RCC 7860 (cell line): ENCODE data around the gene CD209.

Experiments used
- DNase-seq: peaks from one replicate; pipeline ENCODE4 v3.0.0-alpha.2; 2015; ENCODE audit warnings: low spot score
- FAIRE-seq: peaks from 2 replicates; lab custom pipeline; 2012; peaks lifted over from hg19 to GRCh38; lab: Jason Lieb, UNC

Gene CD209

DNA sequence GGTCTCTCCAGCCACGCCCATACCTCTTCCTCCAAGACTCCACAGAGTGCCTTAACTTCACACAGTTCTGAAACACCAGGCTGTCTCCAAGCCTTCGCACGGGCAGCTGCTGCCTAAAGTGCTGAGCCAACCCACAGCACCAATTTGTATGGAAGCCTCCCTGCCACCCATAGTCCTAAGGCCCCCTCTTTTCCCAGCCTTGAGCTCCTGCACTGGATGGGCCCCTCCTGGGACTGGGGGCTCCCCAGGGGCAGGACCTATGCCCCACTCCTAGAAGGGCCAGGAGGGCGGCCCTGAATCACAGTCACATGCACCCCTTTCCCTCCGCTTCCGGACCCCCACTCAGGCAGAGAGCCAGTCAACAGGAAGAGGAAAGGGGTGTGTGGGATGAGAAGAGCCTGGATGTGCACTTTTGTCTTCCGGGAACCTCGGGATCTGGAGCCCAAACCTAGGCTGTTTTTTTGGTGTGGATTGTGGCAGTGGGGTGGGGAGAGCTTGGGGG lies 40.3 kb downstream of the CD209 start:
- DNase-seq, result no peak

DNA sequence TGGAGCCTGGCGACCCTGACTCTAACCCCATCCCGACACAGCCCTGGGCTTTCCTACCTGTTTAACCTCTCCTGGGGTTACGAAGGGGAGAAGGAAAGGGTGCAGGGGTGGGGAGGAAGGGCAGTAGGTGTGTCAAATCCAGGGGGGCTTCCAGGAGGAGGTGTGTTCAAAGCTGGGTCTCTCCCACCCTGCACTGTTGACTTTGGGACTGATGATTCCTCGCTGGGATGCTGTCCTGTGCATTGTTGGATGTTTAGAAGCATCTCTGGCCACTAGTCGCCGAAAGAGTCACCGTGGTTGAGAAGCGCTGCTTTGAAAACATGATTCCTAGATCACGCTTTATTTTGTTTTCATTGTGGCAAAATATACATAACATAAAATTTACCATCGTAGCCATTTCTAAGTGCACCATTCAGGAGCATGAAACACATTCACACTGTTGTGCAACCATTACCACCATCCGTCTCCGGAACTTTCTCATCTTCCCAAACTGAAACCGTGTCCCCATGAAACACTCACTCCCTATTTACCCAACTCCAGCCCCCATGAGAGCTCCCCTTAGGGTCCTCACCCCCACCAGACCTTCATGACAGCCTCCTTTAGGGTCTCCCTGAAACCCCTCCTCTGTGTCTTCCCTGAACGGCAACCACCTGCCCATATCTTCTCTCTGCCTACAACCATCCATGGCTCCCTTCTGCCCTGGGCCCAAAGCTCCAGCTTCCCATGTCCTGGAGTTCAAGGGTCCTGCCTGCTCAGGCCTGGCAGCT lies 41.0 kb downstream of the CD209 start:
- DNase-seq, result no peak
- FAIRE-seq, result no peak

More for the DNA sequence above, 40.3 kb downstream of the CD209 start:
- FAIRE-seq, result no peak

DNA sequence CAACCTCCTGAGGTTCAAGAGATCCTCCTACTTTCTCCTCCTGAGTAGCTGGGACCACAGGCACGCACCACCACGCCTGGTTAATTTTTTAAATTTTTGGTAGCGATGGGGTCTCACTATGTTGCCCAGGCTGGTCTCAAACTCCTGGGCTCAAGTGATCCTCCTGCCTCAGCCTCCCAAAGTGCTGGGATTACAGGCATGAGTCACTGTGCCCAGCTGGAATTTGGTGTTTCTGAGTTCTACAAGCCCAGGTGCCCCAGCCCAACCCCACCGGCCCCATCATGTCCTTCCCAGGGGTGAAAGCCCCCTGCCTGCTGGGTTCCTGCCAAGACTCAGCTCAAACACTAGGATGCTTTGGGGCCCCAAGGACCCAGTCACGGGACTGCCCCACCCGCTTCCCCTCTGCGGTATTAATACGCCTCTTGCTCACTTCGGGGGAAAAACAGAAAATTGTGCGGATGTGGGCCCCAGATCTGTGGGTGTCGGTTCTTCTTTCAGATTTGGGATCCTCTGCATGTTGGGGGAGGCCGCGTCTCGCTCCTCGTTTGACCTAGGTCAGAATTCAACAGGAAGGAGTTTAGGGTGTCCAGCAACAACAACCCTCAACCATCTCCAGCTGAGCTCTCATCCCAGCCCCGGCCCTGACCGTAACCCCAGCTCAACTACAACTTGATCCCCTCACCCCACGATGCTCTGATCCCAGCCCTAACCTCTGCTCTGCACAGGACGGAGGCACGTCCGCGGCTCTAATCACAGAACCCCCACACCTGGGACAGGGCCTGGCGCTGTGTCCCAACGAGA lies 41.7 kb downstream of the CD209 start:
- no peak for DNase-seq
- FAIRE-seq, result no peak

DNA sequence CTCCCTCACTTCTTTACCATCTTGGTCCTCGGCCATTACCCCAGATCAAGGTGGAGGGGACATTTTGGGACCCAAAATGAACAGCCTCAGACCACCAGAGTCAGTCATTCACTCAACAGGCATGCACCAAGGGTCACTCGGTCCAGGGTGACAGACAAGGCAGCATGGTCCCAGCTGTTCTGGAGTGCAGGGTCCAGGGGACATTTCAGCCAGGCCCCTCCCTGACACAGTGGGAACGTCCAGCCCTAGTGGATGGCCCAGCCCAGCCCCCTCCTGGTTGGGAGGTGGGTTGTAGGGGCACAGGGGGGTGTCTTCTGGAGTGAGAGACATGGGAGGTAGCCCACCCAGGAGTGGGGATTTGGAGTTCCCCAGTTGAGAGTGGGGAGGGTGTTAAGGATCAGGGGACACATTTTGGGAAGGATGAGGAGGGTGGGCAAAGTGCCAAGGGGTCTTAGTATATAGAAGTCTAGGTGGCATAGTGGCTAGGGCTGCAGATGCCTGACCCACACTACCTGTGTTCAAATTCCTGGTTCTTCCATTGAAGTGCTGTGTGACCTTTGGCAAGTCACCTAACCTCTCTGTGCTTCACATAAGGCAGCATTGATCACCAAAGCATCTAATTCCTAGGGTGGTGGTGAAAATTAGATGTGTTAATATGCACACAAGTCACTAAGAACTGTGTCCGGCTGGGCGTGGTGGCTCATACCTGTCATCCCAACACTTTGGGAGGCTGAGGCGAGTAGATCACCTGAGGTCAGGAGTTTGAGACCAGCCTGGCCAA lies 42.9 kb downstream of the CD209 start:
- FAIRE-seq (no peak), DNase-seq (no peak)

DNA sequence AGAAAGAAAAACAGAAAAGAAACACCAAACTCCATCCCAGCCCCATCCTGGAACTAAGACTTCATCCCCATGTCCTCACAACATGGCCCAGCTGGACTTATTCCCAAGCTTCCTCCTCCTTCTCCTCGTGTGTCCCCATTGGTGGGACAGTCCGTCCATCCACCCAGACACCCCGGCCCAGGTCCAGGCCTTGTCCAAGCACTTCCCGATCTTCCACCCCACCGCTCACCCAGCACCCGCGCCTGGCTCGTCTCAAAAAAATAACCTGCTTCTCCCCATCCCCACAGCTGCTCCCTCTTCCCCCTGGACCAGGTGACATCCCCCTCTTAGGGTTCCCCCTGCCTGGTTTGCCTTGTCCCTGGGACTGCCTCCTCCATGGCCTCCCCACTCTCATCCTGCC lies 44.0 kb downstream of the CD209 start:
- DNase-seq (no peak), FAIRE-seq (no peak)

DNA sequence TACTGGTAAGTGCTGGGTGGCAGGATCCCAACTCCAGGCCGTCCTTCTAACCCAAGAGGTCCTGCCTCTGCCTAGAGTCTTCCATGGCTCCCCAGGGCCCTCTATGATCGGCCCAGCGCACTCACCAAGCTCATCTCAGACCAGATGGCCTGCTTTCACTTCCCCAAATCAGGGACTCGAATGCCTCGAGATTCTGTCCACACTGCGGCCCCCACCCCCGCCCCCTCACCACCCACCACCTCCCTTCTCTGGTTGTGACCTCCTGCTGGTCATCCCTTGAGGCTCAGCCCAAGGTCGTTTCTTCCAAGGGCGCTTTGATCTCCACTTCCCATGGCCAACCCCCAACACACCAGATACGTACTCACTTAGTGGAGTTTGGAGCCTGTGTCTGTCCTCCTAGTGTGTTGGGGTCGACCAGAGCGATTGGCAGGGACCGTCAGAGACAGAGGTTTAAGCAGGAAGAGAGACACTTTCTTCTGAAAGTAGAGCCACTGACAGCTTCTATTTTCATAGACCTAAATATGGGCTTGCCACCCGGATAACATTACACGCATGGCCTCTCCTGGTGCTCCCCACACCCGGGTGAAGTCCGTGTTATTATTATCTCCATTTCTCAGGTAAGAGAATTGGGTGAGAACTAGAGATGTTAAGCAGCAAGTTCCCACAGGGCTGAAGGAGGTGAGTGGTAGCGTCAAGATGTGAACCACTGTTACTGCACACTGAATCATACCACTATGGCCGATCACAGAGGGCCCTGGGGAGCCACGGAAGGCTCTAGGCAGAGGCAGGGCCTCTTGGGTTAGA lies 45.5 kb downstream of the CD209 start, which contains the start of gene FCER2:
Gene FCER2, minus strand, starts transcription at position 478 of the 804 bp plus-strand sequence. CDS start 2,371 bp downstream, outside the sequence.
- FAIRE-seq, result no peak
- no peak for DNase-seq

DNA sequence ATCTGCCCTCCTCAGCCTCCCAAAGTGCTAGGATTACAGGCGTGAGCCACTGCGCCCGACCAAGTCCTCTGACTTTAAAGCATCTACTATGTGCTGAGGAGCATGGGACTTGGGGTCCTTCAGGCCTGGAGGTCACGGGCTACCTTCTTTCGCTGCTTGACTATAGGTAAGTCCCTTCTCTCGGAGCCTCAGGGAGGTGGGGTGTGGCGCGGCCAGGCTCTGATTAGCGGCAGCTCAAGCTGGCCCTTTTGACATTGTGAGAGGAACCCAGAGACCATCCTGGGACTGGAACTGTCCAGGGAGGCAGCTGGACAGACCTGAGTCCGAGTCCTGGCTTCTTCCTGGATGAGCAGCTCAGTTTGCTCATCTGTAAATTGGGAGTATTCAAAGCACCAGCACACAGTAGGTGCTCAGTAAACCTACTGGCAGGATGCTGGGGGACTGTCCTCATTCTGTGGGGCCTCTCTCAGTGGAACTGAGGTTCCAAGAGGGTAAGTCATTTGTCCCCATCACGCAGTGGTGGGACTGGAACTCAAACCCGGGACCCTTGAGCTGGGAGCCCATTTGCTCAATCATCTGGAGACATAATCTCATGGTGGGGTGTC lies 46.2 kb downstream of the CD209 start:
- no peak for DNase-seq

DNA sequence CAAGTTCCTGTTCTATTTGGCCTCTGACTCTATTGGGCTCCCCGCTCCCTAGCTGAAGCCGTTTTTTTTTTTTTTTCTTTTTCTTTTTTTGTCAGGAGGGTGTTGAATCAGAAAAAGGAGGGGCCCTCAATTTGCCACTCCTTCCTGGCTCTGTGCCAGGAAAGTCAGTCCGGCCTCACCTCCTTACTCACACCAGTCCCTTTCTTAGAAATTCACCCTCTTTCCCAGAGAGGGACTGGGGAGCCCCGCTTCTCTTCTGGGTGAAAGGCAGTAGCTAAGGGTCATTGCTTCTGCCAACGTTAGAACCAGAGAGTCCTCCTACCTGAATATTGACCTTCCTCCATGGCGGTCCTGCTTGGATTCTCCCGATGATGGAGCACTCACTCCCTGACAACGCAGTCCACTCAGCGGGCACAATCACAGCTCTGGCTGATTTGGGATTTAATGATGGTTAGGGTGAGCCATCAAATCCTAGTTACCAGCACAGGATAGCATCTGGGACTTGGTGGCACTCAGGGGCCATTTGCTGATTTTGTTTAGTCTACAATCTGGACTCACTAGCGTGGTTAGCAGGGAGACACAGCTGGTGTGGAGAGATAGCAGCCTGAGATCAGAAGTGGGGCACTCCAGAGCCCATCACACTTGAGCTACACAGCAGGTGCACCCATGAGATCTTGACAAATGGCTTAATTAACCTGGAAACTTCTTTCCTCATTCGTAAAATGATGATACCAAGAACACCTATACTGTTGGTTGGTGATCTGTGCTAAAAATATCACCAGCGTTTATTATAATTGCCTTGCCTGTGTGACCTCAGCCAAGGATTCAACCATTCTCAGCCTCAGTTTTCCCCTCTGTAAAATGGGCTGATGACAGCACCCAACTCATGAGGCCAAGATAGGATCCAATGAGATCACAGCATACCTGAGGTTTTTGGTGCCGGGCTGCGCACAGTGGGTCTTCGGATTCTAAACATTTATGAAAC lies 47.6 kb downstream of the CD209 start:
- FAIRE-seq, result no peak
- no peak for DNase-seq

More for the DNA sequence above, 46.2 kb downstream of the CD209 start:
- no peak for FAIRE-seq

DNA sequence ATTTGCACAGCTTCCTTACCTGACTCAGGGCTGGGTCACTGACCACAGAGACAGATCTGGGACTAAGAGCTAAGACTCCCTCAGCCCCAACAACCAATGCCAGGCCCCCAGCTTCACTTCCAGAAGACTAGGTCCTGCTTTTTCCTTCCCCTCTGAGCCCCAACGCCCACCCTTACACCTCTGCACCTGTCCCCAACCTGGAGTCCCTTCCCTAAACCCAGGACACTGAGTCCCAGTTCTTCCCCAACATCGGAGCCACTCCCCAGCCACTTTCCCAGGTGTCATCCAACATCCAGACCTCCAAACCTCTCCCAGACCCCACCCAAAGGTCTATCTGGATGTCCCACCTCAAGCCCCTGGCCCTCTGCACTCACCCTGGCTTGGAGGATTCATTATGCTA lies 48.3 kb downstream of the CD209 start:
- FAIRE-seq (no peak), DNase-seq (no peak)

DNA sequence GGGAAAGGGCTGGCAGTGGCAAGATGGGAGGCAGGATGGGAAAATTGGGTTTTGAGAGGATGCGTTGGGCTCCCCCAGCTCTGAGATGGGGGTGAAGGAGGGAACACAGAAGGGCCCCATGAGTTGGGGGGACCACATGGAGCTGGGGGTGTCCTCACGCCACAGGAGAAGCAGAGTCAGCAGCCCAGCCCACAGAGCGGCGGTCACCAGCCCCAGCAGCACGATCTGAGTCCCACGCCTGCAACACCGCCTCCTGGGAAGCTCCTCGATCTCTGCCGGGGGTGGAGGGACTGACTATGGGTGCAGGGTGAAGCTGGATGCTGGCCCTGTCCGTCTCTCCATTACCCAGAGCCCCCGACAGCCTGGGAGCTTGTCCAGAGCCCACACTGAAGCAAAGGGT lies 48.8 kb downstream of the CD209 start:
- FAIRE-seq, result no peak
- no peak for DNase-seq

DNA sequence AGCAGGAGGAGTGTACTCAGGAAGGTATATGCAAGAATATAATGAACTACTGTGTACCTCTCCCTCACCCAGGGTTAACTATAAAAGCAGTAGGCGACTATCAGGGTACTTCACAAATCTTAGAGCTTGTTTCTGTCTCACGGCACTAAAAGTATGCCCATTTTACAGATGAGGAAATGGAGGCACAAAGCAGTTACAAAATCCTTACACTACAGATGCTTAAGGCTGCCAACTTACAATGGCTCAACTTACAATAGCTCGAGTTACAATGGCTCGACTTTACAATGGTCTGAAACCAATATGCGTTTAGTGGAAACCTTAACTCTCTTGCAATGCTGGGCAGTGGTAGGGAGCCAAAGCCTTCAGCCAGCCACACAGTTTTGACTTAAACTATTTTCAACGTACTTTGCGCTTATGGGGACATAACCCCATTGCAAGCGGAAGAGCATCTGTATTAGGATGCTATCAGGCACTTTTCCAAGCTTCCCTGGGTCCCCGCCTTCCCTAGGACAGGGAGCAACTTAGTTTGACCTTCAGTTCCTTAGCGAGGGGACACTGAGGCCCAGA lies 49.5 kb downstream of the CD209 start:
- DNase-seq (no peak), FAIRE-seq (no peak)

DNA sequence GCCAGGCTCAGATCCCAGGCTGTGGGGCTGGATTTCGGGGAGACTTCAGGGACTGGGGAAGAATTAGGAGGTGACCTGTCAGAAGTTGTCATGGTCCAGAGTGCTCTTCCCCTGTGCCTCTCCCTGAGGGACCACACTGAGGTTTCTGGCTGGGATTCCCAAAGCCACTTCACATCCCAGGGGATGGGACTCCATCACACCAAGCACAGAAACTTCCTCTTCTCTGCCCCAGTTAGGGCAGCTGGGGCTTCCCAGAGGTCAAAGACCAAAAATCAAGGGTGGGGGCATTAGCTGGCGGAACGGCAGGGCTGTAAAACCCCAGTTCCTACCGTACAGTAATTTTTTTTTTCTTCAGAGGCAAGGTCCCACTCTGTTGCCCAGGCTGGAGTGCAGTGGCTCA lies 52.8 kb downstream of the CD209 start:
- FAIRE-seq (no peak), DNase-seq (no peak)

DNA sequence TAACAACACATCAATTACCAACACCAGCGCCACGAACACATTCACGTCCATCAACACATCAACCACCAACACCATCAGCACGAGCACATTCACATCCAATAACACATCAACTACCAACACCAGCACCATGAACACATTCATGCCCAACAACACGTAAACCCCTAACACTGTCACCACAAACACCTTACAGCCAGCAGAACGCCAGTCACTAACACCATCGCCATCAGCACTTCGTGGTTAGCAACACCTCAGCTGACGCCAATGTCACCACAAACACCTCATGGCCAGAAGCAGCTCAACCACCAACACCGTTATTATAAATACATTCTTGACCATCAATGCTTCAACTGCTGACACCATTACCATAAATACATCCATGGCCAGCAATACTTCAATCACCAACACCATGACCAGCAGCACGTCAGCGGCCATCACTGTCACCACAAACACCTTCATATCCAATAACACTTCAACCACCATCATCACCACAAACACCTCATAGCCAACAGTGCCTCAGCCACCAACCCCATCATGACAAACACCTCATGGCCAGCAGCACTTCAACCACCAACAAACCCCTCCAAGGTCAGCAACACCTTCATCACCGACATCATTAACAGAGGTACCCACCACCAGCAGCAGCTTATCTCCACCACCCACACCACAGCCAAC lies 54.8 kb downstream of the CD209 start:
- DNase-seq, result no peak
- FAIRE-seq, result no peak

DNA sequence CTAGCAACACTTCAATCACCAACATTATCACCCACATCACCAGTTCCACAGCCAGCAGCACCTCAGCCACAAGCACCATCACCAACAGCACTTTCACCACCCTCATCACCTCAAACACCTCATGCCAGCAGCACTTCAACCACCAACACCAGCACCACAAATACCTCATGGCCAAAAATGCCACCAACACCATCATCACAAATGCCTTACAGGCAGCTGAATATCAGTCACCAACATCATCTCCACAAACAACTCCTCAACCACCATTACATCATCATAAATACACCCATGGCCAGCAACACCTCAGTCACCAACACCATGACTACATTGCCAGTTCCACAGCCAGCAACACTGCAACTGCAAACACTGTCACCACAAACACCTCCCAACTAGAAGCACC lies 55.8 kb downstream of the CD209 start:
- FAIRE-seq (no peak), DNase-seq (no peak)

DNA sequence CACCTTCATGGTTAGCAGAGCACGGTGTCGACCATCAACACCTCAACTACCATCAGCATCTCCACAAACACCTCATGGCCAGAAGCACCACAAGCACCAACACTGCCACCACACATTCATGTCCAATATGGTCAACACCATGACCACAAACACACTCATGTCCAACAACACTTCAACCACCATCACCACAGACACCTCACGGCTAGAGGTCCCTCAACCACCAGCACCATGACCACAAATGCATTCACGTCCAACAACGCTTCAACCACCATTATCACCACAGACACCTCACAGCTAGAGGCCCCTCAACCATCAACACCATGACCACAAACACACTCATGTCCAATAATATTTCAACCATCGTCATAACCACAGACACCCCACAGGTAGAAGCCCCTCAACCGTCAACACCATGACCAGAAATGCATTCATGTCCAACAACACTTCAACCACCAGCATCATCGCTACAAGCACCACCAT lies 56.5 kb downstream of the CD209 start:
- DNase-seq, result no peak
- FAIRE-seq, result no peak
